Neural progenitor cell (in vitro differentiated cells): ENCODE results near the gene ATP5PB.

ENCODE experiments used
- EZH2 ChIP-seq: fragments of 200-600 bp; sonication (generic); IDR thresholded peaks from 2 replicates; pipeline ENCODE4 v1.6.1; 2017; ENCODE audit warnings: antibody characterized with exemption, mild to moderate bottlenecking, moderate library complexity
- EZH2phosphoT487 ChIP-seq: fragments of 200-600 bp; sonication (generic); IDR thresholded peaks from 2 replicates; pipeline ENCODE4 v1.6.1; 2017; ENCODE audit warnings: antibody characterized with exemption
- TF ChIP-seq, protein P1 (sequence below): fragments of 200-600 bp; sonication (generic); IDR thresholded peaks from 2 replicates; pipeline ENCODE4 v1.5.1; 2017; ENCODE audit warnings: antibody characterized with exemption, mild to moderate bottlenecking

GRCh38 chr1:111469539-111469938 lies 20.3 kb downstream of the ATP5PB start:
- TF ChIP-seq EZH2 (no peak), EZH2phosphoT487 (no peak)
- TF ChIP-seq, protein P1, sequence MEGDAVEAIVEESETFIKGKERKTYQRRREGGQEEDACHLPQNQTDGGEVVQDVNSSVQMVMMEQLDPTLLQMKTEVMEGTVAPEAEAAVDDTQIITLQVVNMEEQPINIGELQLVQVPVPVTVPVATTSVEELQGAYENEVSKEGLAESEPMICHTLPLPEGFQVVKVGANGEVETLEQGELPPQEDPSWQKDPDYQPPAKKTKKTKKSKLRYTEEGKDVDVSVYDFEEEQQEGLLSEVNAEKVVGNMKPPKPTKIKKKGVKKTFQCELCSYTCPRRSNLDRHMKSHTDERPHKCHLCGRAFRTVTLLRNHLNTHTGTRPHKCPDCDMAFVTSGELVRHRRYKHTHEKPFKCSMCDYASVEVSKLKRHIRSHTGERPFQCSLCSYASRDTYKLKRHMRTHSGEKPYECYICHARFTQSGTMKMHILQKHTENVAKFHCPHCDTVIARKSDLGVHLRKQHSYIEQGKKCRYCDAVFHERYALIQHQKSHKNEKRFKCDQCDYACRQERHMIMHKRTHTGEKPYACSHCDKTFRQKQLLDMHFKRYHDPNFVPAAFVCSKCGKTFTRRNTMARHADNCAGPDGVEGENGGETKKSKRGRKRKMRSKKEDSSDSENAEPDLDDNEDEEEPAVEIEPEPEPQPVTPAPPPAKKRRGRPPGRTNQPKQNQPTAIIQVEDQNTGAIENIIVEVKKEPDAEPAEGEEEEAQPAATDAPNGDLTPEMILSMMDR: no peak
